ENCODE data around the gene FAT1.

DNA sequence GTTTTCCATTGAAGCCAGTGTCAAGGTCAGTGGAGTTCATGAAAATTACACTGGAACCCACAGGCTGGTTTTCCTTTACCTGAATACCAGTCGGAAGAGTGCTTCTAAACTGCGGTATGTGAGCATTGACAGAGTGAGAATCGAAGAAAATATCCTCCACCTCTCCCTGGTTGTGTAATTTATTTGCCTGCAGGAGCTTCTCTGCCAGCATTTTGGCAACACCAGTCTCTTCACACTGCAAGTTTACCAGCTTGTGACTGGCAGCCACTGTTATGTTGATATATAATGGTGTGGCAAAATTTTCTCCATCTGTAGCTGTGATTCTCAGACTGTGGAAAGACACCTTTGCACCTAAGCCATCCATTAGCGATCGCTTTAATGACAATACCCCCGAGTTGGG, 16.1 kb downstream of the FAT1 start:
- TF ChIP-seq, protein P1, sequence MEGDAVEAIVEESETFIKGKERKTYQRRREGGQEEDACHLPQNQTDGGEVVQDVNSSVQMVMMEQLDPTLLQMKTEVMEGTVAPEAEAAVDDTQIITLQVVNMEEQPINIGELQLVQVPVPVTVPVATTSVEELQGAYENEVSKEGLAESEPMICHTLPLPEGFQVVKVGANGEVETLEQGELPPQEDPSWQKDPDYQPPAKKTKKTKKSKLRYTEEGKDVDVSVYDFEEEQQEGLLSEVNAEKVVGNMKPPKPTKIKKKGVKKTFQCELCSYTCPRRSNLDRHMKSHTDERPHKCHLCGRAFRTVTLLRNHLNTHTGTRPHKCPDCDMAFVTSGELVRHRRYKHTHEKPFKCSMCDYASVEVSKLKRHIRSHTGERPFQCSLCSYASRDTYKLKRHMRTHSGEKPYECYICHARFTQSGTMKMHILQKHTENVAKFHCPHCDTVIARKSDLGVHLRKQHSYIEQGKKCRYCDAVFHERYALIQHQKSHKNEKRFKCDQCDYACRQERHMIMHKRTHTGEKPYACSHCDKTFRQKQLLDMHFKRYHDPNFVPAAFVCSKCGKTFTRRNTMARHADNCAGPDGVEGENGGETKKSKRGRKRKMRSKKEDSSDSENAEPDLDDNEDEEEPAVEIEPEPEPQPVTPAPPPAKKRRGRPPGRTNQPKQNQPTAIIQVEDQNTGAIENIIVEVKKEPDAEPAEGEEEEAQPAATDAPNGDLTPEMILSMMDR (conservative IDR thresholded peaks at IDR 0.05; ENCODE audit: low read length), result no peak
- no peak for TF ChIP-seq EZH2phosphoT487 (IDR thresholded peaks at IDR 0.05; ENCODE audit: borderline replicate concordance, low read depth, low read length)

Measured in OCI-LY7 (cell line).